H1 (cell line): Measurements from ENCODE around the gene RPRD1A. TPM values are rescaled to one million over a fixed set of nuclear protein-coding genes. Genes with fewer than 3 reads are reported as not detected.

Source experiments
- ASH2L ChIP-seq: fragments of 200-600, 300-600 bp; sonication (generic); IDR thresholded peaks from one replicate; pipeline ENCODE4 v1.7.1; 2017; ENCODE audit warnings: low read length
- BACH1 ChIP-seq: IDR thresholded peaks from 2 replicates; pipeline ENCODE4 v1.6.1; 2012; ENCODE audit warnings: low read length, improper control_type of control experiment
- BCL11A ChIP-seq, 2 experiments: IDR thresholded peaks; one replicate each; pipeline ENCODE4 v1.6.1; 2011; ENCODE audit warnings: low read depth in 2 of 2, low read length in 2 of 2, mild to moderate bottlenecking in 2 of 2
- CHD2 ChIP-seq: IDR thresholded peaks from 2 replicates; pipeline ENCODE4 v1.6.1; 2012; ENCODE audit warnings: low read length, improper control_type of control experiment
- EGR1 ChIP-seq: IDR thresholded peaks from 2 replicates; pipeline ENCODE4 v1.6.1; 2011; ENCODE audit warnings: low read depth, low read length, borderline replicate concordance
- EP300 ChIP-seq, 2 experiments: IDR thresholded peaks; 1 replicate in 1 of 2; 2 replicates in 1 of 2; pipeline ENCODE4 v1.6.1; 2011 to 2012; ENCODE audit warnings: low read depth in 2 of 2, low read length in 2 of 2, mild to moderate bottlenecking in 2 of 2, borderline replicate concordance in 1 of 2, inconsistent platforms in 1 of 2, moderate library complexity in 1 of 2
- KDM1A ChIP-seq: fragments of 200-600, 300-600 bp; sonication (generic); IDR thresholded peaks from 2 replicates; pipeline ENCODE4 v1.7.1; 2016; ENCODE audit warnings: mild to moderate bottlenecking, low read length, borderline replicate concordance
- KDM5A ChIP-seq: fragments of 200-600 bp; IDR thresholded peaks from 2 replicates; pipeline ENCODE4 v1.7.1; 2012; ENCODE audit warnings: mild to moderate bottlenecking, low read length, inconsistent platforms, mixed read lengths
- PHF8 ChIP-seq: fragments of 200-600 bp; sonication (generic); conservative IDR thresholded peaks from 2 replicates; pipeline ENCODE4 v1.7.1; 2012; ENCODE audit warnings: low read depth, mild to moderate bottlenecking, inconsistent platforms, low read length, moderate library complexity
- RAD21 ChIP-seq, 2 experiments: IDR thresholded peaks in 1 of 2; conservative IDR thresholded peaks in 1 of 2; 2 replicates each; pipeline ENCODE4 v1.6.1; 2011; ENCODE audit warnings: low read depth in 2 of 2, low read length in 2 of 2, improper control_type of control experiment in 1 of 2, inconsistent platforms in 1 of 2, mild to moderate bottlenecking in 1 of 2, moderate library complexity in 1 of 2
- RFX5 ChIP-seq: IDR thresholded peaks from 2 replicates; pipeline ENCODE4 v1.6.1; 2011; ENCODE audit warnings: low read depth, low read length, improper control_type of control experiment, borderline replicate concordance
- RNF2 ChIP-seq: fragments of 200-900, 300-1000 bp; sonication (generic); IDR thresholded peaks from 2 replicates; pipeline ENCODE4 v1.7.1; 2016; ENCODE audit warnings: borderline replicate concordance, low read depth, mild to moderate bottlenecking, antibody characterized with exemption, low read length; ENCODE audit not compliant: poor library complexity, severe bottlenecking; ENCODE audit errors: missing control alignments
- RXRA ChIP-seq: IDR thresholded peaks from 2 replicates; pipeline ENCODE4 v1.6.1; 2011; ENCODE audit warnings: low read depth, mild to moderate bottlenecking, low read length, moderate library complexity; ENCODE audit not compliant: insufficient read depth
- SAP30 ChIP-seq: fragments of 300-600 bp; sonication (generic); IDR thresholded peaks from 2 replicates; pipeline ENCODE4 v1.7.1; 2012; ENCODE audit warnings: low read length, moderate library complexity, mild to moderate bottlenecking, inconsistent platforms; ENCODE audit not compliant: insufficient read depth, insufficient replicate concordance
- SIX5 ChIP-seq: IDR thresholded peaks from 2 replicates; pipeline ENCODE4 v1.6.1; 2011; ENCODE audit warnings: mild to moderate bottlenecking, low read depth, low read length
- SP1 ChIP-seq: IDR thresholded peaks from 2 replicates; pipeline ENCODE4 v1.6.1; 2011; ENCODE audit warnings: low read depth, low read length
- SP2 ChIP-seq: IDR thresholded peaks from 2 replicates; pipeline ENCODE4 v1.6.1; 2012; ENCODE audit warnings: mild to moderate bottlenecking, low read length, inconsistent platforms
- TAF7 ChIP-seq: optimal IDR thresholded peaks from 2 replicates; pipeline ENCODE3; 2011; ENCODE audit warnings: low read depth, mild to moderate bottlenecking, inconsistent platforms, low read length, moderate library complexity, borderline replicate concordance
- TBP ChIP-seq: IDR thresholded peaks from 2 replicates; pipeline ENCODE4 v1.6.1; 2011; ENCODE audit warnings: low read depth, low read length, improper control_type of control experiment
- TEAD4 ChIP-seq: IDR thresholded peaks from 2 replicates; pipeline ENCODE4 v1.6.1; 2012; ENCODE audit warnings: low read depth, low read length, inconsistent platforms, mixed read lengths
- polyA plus RNA-seq, 7 experiments: library from polyadenylated mRNA; depleted of rRNA in 3 of 7; stranded (reverse) in 5 of 7; unstranded in 2 of 7; fragments of >200 nt in 5 of 7; fragments of 200-250 nt in 2 of 7; gene quantifications; 1 replicate in 5 of 7; 2 replicates in 1 of 7; 4 replicates in 1 of 7; pipeline versions ENCODE4 v1.2.1 to v1.2.3, GENCODE V29; 2011 to 2013; ENCODE audit warnings: missing spikeins in 2 of 7, mixed read lengths in 2 of 7
- total RNA-seq: library from RNA; stranded (reverse); fragmentation: NEBNext Ultra II Directional; extraction: Animal tissue kit (Norgen Biotek cat#: 25700); gene quantifications from 2 replicates; pipeline ENCODE4 v1.2.1, GENCODE V29; 2021
- TF ChIP-seq, protein P1 (sequence below): IDR thresholded peaks from 2 replicates; pipeline ENCODE4 v1.6.1; 2011; ENCODE audit warnings: low read depth, mild to moderate bottlenecking, low read length; ENCODE audit not compliant: insufficient read depth
- TF ChIP-seq, protein P2 (sequence below): IDR thresholded peaks from 2 replicates; pipeline ENCODE4 v1.6.1; 2012; ENCODE audit warnings: inconsistent platforms

The RPRD1A gene
- total and polyA plus RNA-seq, 2 of the 8 experiments (the other 6 are each of a cell fraction or from before 2014, with no cell fraction given) = 40.5 to 106 TPM

DNA sequence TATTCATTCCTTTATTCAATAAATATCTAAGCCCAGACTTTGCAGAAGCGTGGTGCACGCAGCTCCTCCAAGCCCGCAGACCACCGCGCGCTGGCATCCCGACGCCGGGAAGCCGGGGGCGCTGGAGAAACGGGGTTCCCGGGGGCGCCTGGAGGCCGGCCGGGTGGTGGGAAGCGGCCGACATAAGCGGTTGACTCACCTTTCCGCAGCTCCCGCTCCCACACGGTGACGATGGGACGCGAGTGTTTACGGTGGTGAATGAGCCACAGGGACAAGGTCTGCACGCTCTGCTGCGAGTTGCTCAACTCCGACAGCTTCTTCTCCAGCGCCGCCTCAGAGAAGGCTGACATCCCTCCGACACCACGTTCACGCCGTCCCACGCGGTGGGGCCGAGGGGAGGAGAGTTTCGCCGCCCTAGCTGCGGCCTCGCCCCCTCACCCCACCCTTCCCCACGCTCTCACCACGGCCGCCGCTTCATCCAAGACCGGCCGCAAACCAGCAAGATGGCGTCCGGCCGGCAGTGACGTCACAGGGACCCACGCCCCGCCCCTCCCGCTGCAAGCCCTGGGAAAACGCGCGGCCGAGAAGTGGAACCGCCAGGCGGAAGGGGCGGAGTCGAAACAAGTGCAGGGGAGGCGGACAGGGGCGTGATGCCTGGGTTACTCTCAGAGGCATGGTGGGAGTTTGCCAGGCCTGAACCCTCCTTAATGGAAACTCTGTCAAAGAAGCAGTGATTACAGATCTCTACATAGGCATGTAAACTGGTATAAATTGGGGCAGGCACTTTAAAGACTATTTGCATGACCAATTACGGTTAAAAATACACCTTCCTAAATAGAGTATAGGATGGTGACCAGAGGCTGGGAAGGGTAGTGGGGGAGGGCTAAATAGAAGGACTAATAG, at the start of gene RPRD1A (continued):
- TF ChIP-seq, protein P1, sequence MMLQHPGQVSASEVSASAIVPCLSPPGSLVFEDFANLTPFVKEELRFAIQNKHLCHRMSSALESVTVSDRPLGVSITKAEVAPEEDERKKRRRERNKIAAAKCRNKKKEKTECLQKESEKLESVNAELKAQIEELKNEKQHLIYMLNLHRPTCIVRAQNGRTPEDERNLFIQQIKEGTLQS = no peak
- TF ChIP-seq RAD21 (IDR thresholded peaks at IDR 0.05 in 1 of 2, conservative IDR thresholded peaks at IDR 0.05 in 1 of 2; ENCODE audit: low read depth in 2 of 2, low read length in 2 of 2) (no peak), SIX5 (no peak), EGR1 (no peak), BACH1 (peak; percentile 35; the same call in 1 of the 2 replicates), TAF7 (peak; percentile 58), KDM5A (no peak), RFX5 (no peak), TEAD4 (no peak), BCL11A (IDR thresholded peaks at IDR 0.05; ENCODE audit: low read depth in 2 of 2, low read length in 2 of 2) (no peak), PHF8 (peak; percentile 95), RXRA (no peak), SP1 (no peak), SP2 (no peak), KDM1A (no peak), TBP (peak; percentile 57), CHD2 (no peak; the same call in 1 of the 2 replicates), ASH2L (peak; percentile 98), SAP30 (peak; percentile 34), RNF2 (no peak), EP300 (IDR thresholded peaks at IDR 0.05; ENCODE audit: borderline replicate concordance in 1 of 2, low read depth in 2 of 2, low read length in 2 of 2) (no peak)
- TF ChIP-seq, protein P2, sequence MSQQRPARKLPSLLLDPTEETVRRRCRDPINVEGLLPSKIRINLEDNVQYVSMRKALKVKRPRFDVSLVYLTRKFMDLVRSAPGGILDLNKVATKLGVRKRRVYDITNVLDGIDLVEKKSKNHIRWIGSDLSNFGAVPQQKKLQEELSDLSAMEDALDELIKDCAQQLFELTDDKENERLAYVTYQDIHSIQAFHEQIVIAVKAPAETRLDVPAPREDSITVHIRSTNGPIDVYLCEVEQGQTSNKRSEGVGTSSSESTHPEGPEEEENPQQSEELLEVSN = no peak
